SK-N-SH (cell line): ENCODE measurements around the gene RAI1. TPM values are rescaled to one million over a fixed set of nuclear protein-coding genes. Genes with fewer than 3 reads are reported as not detected.

Experiments
- CTCF ChIA-PET: fragments of 300-600, 350-600 bp; formaldehyde crosslinking; extraction: SDS; loops from one replicate; lab custom pipeline; 2021; lab: Yijun Ruan, JAX
- POLR2A ChIA-PET: fragments of 350-600 bp; sonication (Branson Sonifier 250); formaldehyde crosslinking; extraction: SDS; loops from one replicate; lab custom pipeline; 2020; ENCODE audit warnings: antibody characterized with exemption, inconsistent platforms; lab: Yijun Ruan, JAX
- DNase-seq: peaks from one replicate; pipeline ENCODE4 v3.0.0; 2012
- H2AFZ ChIP-seq: fragments of 200-600 bp; sonication (generic); 2 replicates; pipeline ENCODE4 v1.8.1; 2016; ENCODE audit warnings: antibody characterized with exemption, mild to moderate bottlenecking, low read depth
- H3F3A ChIP-seq: fragments of 200-600 bp; sonication (generic); replicated peaks from 2 replicates; pipeline ENCODE3; 2016; ENCODE audit warnings: antibody characterized with exemption, mild to moderate bottlenecking; ENCODE audit not compliant: insufficient read depth
- H3K27ac ChIP-seq, 2 experiments: fragments of 200-500 bp in 1 of 2; fragments of 200-600 bp in 1 of 2; sonication (Bioruptor generic) in 1 of 2; sonication (generic), shearing (Covaris generic) in 1 of 2; 2 replicates each; pipeline versions ENCODE4 v1.5.1 to v1.6.1; 2014 to 2016; ENCODE audit warnings: low read depth in 2 of 2, inconsistent platforms in 1 of 2, low read length in 1 of 2, mild to moderate bottlenecking in 1 of 2, mixed read lengths in 1 of 2
- H3K27me3 ChIP-seq: fragments of 200-600 bp; sonication (generic), shearing (Covaris generic); 2 replicates; pipeline ENCODE4 v1.6.1; 2016; ENCODE audit warnings: mixed run types; ENCODE audit not compliant: insufficient read depth
- H3K36me3 ChIP-seq, 2 experiments: fragments of 200-500 bp in 1 of 2; fragments of 200-600 bp in 1 of 2; sonication (Bioruptor generic) in 1 of 2; sonication (generic) in 1 of 2; replicated peaks in 1 of 2; 2 replicates each; pipeline versions ENCODE3 to v1.5.1; 2014 to 2016; ENCODE audit warnings: low read length in 1 of 2, mild to moderate bottlenecking in 1 of 2; ENCODE audit not compliant: insufficient read depth in 2 of 2, control insufficient read depth in 1 of 2
- H3K4me1 ChIP-seq, 2 experiments: fragments of 200-500 bp in 1 of 2; fragments of 200-600 bp in 1 of 2; sonication (Bioruptor generic) in 1 of 2; sonication (generic), shearing (Covaris generic) in 1 of 2; 2 replicates each; pipeline versions ENCODE4 v1.5.1 to v1.6.1; 2014 to 2016; ENCODE audit warnings: low read depth in 1 of 2, low read length in 1 of 2, mixed run types in 1 of 2; ENCODE audit not compliant: insufficient read depth in 2 of 2, control insufficient read depth in 1 of 2
- H3K4me2 ChIP-seq: fragments of 200-600 bp; sonication (generic), shearing (Covaris generic); 2 replicates; pipeline ENCODE4 v1.6.1; 2017; ENCODE audit warnings: mixed run types
- H3K4me3 ChIP-seq, 2 experiments: fragments of 200-500 bp in 1 of 2; fragments of 200-600 bp in 1 of 2; sonication (Bioruptor generic) in 1 of 2; sonication (generic), shearing (Covaris generic) in 1 of 2; 2 replicates each; pipeline versions ENCODE4 v1.5.1 to v1.8.1; 2014 to 2016; ENCODE audit warnings: low read depth in 2 of 2, inconsistent platforms in 1 of 2, low read length in 1 of 2, mild to moderate bottlenecking in 1 of 2, mixed read lengths in 1 of 2, moderate library complexity in 1 of 2
- H3K79me2 ChIP-seq: fragments of 200-600 bp; sonication (generic); 2 replicates; pipeline ENCODE4 v1.8.1; 2017; ENCODE audit warnings: mild to moderate bottlenecking; ENCODE audit not compliant: insufficient read depth
- H3K9ac ChIP-seq: fragments of 200-600 bp; sonication (generic); 2 replicates; pipeline ENCODE4 v1.6.1; 2017; ENCODE audit warnings: mixed run types
- H3K9me2 ChIP-seq: fragments of 200-600 bp; sonication (generic); 2 replicates; pipeline ENCODE4 v1.6.1; 2017; ENCODE audit warnings: mixed run types
- H3K9me3 ChIP-seq: fragments of 200-600 bp; sonication (generic); 2 replicates; pipeline ENCODE4 v1.6.1; 2017; ENCODE audit warnings: mixed run types, mild to moderate bottlenecking, moderate library complexity
- H4K20me1 ChIP-seq: fragments of 200-600 bp; sonication (generic); 2 replicates; pipeline ENCODE4 v1.6.1; 2017; ENCODE audit warnings: mild to moderate bottlenecking, mixed run types; ENCODE audit not compliant: insufficient read depth
- ELF1 ChIP-seq: IDR thresholded peaks from 2 replicates; pipeline ENCODE4 v1.4.0; 2012
- EP300 ChIP-seq, 2 experiments: IDR thresholded peaks; 2 replicates each; pipeline versions ENCODE4 v1.4.0 to v1.6.1; 2012; ENCODE audit warnings: borderline replicate concordance in 1 of 2, low read depth in 1 of 2, low read length in 1 of 2
- FOSL2 ChIP-seq: IDR thresholded peaks from 2 replicates; pipeline ENCODE4 v1.4.0; 2012; ENCODE audit warnings: low read depth, mild to moderate bottlenecking, moderate library complexity, borderline replicate concordance
- FOXJ3 ChIP-seq: sonication (generic); formaldehyde crosslinking; IDR thresholded peaks from 2 replicates; pipeline ENCODE4 v1.5.1; 2020; ENCODE audit warnings: mild to moderate bottlenecking, missing genetic modification reagents
- FOXM1 ChIP-seq: IDR thresholded peaks from 2 replicates; pipeline ENCODE4 v1.4.0; 2012; ENCODE audit warnings: low read depth, mild to moderate bottlenecking
- GABPA ChIP-seq: IDR thresholded peaks from 2 replicates; pipeline ENCODE4 v1.4.0; 2012; ENCODE audit warnings: low read depth, mild to moderate bottlenecking
- GATA2 ChIP-seq: sonication (generic); formaldehyde crosslinking; IDR thresholded peaks from 2 replicates; pipeline ENCODE4 v1.5.0; 2020; ENCODE audit warnings: mild to moderate bottlenecking, missing genetic modification reagents
- MEF2A ChIP-seq: IDR thresholded peaks from 2 replicates; pipeline ENCODE4 v1.4.0; 2012; ENCODE audit warnings: low read depth, borderline replicate concordance
- NRF1 ChIP-seq: IDR thresholded peaks from 2 replicates; pipeline ENCODE4 v1.6.1; 2012; ENCODE audit warnings: low read depth, mild to moderate bottlenecking, low read length
- RCOR1 ChIP-seq: fragments of 150-350 bp; IDR thresholded peaks from 2 replicates; pipeline ENCODE4 v1.6.1; 2017; ENCODE audit warnings: antibody characterized with exemption, low read length
- RXRA ChIP-seq: IDR thresholded peaks from 2 replicates; pipeline ENCODE4 v1.4.0; 2012; ENCODE audit warnings: low read depth, mild to moderate bottlenecking, borderline replicate concordance
- TAF1 ChIP-seq: IDR thresholded peaks from 2 replicates; pipeline ENCODE4 v1.6.1; 2012; ENCODE audit warnings: low read depth, mild to moderate bottlenecking, low read length, moderate library complexity, borderline replicate concordance
- TCF12 ChIP-seq: IDR thresholded peaks from 2 replicates; pipeline ENCODE4 v1.4.0; 2012
- TEAD4 ChIP-seq: IDR thresholded peaks from 2 replicates; pipeline ENCODE4 v1.4.0; 2012; ENCODE audit warnings: mild to moderate bottlenecking, borderline replicate concordance; ENCODE audit not compliant: insufficient read depth
- WGBS: methylation state at CpG from one replicate; pipeline ENCODE4 v1.1.6; 2017; ENCODE audit warnings: low lambda C conversion rate; 5-methylcytosine and 5-hydroxymethylcytosine counted together
- polyA plus RNA-seq, 3 experiments: library from polyadenylated mRNA; depleted of rRNA; stranded (reverse); fragments of >200 nt; gene quantifications; 2 replicates each; pipeline ENCODE4 v1.2.3, GENCODE V29; 2012
- TF ChIP-seq, protein P1 (sequence below): fragments of 150-350 bp; IDR thresholded peaks from 2 replicates; pipeline ENCODE4 v1.6.1; 2016; ENCODE audit warnings: mild to moderate bottlenecking, low read depth, low read length
- TF ChIP-seq, protein P2 (sequence below): IDR thresholded peaks from 2 replicates; pipeline ENCODE4 v1.4.0; 2012; ENCODE audit warnings: low read depth, borderline replicate concordance
- TF ChIP-seq, protein P3 (sequence below): fragments of 150-350 bp; IDR thresholded peaks from 2 replicates; pipeline ENCODE4 v1.6.1; 2017; ENCODE audit warnings: antibody characterized with exemption, low read length, low read depth, borderline replicate concordance
- TF ChIP-seq, protein P4 (sequence below): fragments of 200-600 bp; sonication (generic); IDR thresholded peaks from 2 replicates; pipeline ENCODE4 v1.6.1; 2017; ENCODE audit warnings: antibody characterized with exemption, mild to moderate bottlenecking, moderate library complexity
- TF ChIP-seq, protein P5 (sequence below): IDR thresholded peaks from 2 replicates; pipeline ENCODE4 v1.6.1; 2012; ENCODE audit warnings: mild to moderate bottlenecking, low read depth, low read length, moderate library complexity

The RAI1 gene
- polyA plus RNA-seq, 1 of the 3 experiments (the other 2 are of a cell fraction) = 4.7 TPM

DNA sequence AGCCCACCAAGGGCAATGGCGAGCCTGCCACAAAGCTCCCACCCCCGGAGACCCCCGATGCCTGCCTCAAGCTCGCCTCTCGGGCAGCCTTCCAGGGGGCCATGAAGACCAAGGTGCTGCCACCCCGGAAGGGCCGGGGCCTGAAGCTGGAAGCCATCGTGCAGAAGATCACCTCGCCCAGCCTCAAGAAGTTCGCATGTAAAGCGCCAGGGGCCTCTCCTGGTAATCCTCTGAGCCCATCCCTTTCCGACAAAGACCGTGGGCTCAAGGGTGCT lies 115.5 kb downstream of the RAI1 start (continued):
- TF ChIP-seq GATA2 (no peak), RCOR1 (no peak), EP300 (IDR thresholded peaks at IDR 0.05; ENCODE audit: borderline replicate concordance in 1 of 2, low read depth in 1 of 2, low read length in 1 of 2) (no peak), FOXJ3 (CRISPR knock-in tag) (no peak)
- TF ChIP-seq, protein P1, sequence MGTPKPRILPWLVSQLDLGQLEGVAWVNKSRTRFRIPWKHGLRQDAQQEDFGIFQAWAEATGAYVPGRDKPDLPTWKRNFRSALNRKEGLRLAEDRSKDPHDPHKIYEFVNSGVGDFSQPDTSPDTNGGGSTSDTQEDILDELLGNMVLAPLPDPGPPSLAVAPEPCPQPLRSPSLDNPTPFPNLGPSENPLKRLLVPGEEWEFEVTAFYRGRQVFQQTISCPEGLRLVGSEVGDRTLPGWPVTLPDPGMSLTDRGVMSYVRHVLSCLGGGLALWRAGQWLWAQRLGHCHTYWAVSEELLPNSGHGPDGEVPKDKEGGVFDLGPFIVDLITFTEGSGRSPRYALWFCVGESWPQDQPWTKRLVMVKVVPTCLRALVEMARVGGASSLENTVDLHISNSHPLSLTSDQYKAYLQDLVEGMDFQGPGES = no peak
- TF ChIP-seq, all 33 proteins: peak for 0

DNA sequence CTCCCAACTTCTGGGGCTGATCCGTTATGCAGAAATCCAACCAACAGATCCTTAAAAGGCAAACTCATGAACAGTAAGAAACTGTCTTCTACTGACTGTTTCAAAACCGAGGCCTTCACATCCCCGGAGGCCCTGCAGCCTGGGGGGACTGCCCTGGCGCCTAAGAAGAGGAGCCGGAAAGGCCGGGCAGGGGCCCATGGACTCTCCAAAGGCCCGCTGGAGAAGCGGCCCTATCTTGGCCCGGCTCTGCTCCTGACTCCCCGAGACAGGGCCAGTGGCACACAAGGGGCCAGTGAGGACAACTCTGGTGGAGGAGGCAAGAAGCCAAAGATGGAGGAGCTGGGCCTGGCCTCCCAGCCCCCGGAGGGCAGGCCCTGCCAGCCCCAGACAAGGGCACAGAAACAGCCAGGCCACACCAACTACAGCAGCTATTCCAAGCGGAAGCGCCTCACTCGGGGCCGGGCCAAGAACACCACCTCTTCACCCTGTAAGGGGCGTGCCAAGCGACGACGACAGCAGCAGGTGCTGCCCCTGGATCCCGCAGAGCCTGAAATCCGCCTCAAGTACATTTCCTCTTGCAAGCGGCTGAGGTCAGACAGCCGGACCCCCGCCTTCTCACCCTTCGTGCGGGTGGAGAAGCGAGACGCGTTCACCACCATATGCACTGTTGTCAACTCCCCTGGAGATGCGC lies 116.0 kb downstream of the RAI1 start:
- Histone ChIP-seq H3K9me3 (no peaks in the 10 kb centered on the region), H3K4me2 (no peak overlapping the region), H3K36me3 (peaks cover 0 to 62% of the 10 kb centered on the region in 2 experiments), H3K27me3 (no peaks in the 10 kb centered on the region), H3F3A (no peaks in the 10 kb centered on the region), H3K9ac (no peak overlapping the region), H3K4me3 (no peak overlapping the region), H3K9me2 (no peaks in the 10 kb centered on the region), H4K20me1 (peaks cover 32% of the 10 kb centered on the region), H2AFZ (no peak overlapping the region), H3K27ac (no peak overlapping the region; a peak in 1 of 4 replicates), H3K79me2 (no peaks in the 10 kb centered on the region; the same call in 1 of the 2 replicates), H3K4me1 (peaks cover 4 to 38% of the 10 kb centered on the region in 2 experiments; a peak in 2 of 4 replicates)
- ChIA-PET POLR2A (no interaction called here), CTCF (interaction anchor here (2.7 kb wide), 1 partner anchor 15 kb away, joined by 14 read pairs; no protein-coding TSS in a partner anchor)
- TF ChIP-seq NRF1 = no peak
- TF ChIP-seq GABPA = no peak
- TF ChIP-seq, protein P2, sequence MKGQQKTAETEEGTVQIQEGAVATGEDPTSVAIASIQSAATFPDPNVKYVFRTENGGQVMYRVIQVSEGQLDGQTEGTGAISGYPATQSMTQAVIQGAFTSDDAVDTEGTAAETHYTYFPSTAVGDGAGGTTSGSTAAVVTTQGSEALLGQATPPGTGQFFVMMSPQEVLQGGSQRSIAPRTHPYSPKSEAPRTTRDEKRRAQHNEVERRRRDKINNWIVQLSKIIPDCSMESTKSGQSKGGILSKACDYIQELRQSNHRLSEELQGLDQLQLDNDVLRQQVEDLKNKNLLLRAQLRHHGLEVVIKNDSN = no peak
- TF ChIP-seq, protein P3, sequence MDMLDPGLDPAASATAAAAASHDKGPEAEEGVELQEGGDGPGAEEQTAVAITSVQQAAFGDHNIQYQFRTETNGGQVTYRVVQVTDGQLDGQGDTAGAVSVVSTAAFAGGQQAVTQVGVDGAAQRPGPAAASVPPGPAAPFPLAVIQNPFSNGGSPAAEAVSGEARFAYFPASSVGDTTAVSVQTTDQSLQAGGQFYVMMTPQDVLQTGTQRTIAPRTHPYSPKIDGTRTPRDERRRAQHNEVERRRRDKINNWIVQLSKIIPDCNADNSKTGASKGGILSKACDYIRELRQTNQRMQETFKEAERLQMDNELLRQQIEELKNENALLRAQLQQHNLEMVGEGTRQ = no peak
- TF ChIP-seq RCOR1 = no peak
- TF ChIP-seq TEAD4 = no peak
- TF ChIP-seq EP300 (IDR thresholded peaks at IDR 0.05; ENCODE audit: borderline replicate concordance in 1 of 2, low read depth in 1 of 2, low read length in 1 of 2) = no peak
- TF ChIP-seq FOXM1 = no peak
- TF ChIP-seq, protein P4, sequence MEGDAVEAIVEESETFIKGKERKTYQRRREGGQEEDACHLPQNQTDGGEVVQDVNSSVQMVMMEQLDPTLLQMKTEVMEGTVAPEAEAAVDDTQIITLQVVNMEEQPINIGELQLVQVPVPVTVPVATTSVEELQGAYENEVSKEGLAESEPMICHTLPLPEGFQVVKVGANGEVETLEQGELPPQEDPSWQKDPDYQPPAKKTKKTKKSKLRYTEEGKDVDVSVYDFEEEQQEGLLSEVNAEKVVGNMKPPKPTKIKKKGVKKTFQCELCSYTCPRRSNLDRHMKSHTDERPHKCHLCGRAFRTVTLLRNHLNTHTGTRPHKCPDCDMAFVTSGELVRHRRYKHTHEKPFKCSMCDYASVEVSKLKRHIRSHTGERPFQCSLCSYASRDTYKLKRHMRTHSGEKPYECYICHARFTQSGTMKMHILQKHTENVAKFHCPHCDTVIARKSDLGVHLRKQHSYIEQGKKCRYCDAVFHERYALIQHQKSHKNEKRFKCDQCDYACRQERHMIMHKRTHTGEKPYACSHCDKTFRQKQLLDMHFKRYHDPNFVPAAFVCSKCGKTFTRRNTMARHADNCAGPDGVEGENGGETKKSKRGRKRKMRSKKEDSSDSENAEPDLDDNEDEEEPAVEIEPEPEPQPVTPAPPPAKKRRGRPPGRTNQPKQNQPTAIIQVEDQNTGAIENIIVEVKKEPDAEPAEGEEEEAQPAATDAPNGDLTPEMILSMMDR = no peak
- TF ChIP-seq TCF12 = no peak
- TF ChIP-seq, protein P5, sequence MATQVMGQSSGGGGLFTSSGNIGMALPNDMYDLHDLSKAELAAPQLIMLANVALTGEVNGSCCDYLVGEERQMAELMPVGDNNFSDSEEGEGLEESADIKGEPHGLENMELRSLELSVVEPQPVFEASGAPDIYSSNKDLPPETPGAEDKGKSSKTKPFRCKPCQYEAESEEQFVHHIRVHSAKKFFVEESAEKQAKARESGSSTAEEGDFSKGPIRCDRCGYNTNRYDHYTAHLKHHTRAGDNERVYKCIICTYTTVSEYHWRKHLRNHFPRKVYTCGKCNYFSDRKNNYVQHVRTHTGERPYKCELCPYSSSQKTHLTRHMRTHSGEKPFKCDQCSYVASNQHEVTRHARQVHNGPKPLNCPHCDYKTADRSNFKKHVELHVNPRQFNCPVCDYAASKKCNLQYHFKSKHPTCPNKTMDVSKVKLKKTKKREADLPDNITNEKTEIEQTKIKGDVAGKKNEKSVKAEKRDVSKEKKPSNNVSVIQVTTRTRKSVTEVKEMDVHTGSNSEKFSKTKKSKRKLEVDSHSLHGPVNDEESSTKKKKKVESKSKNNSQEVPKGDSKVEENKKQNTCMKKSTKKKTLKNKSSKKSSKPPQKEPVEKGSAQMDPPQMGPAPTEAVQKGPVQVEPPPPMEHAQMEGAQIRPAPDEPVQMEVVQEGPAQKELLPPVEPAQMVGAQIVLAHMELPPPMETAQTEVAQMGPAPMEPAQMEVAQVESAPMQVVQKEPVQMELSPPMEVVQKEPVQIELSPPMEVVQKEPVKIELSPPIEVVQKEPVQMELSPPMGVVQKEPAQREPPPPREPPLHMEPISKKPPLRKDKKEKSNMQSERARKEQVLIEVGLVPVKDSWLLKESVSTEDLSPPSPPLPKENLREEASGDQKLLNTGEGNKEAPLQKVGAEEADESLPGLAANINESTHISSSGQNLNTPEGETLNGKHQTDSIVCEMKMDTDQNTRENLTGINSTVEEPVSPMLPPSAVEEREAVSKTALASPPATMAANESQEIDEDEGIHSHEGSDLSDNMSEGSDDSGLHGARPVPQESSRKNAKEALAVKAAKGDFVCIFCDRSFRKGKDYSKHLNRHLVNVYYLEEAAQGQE = no peak
- no peak for TF ChIP-seq FOSL2
- TF ChIP-seq MEF2A = no peak
- TF ChIP-seq TAF1 = no peak
- no peak for TF ChIP-seq ELF1
- no peak for TF ChIP-seq RXRA
- 93% methylated on average over 17 of the region's 30 CpGs for WGBS
- no peak for DNase-seq
